WTC11 (cell line): ENCODE results near the gene APOO. TPM values are rescaled to one million over a fixed set of nuclear protein-coding genes. Genes with fewer than 3 reads are reported as not detected.

Experiments used
- ATAC-seq: fragments of 200-7000 bp; cut with Tn5 transposase; 2 replicates; pipeline ENCODE4 v1.10.0; 2021; ENCODE audit warnings: mild to moderate bottlenecking, moderate library complexity
- CTCF ChIA-PET: fragments of 300-600 bp; sonication (Branson Sonifier 250); formaldehyde crosslinking; loops from one replicate; lab custom pipeline; 2021; ENCODE audit warnings: antibody characterized with exemption; lab: Charles Lee
- POLR2A ChIA-PET: fragments of 350-600 bp; sonication (Branson Sonifier 250); formaldehyde crosslinking; loops from one replicate; lab custom pipeline; 2021; ENCODE audit warnings: antibody characterized with exemption; lab: Charles Lee
- DNase-seq: peaks from one replicate; pipeline ENCODE4 v3.0.0; 2021; ENCODE audit warnings: low spot score
- H3K27ac Mint-ChIP-seq: 2 replicates; pipeline ENCODE4 v1.8.0; 2021; ENCODE audit warnings: mixed read lengths
- H3K27me3 Mint-ChIP-seq: 2 replicates; pipeline ENCODE4 v1.8.0; 2021; ENCODE audit warnings: low read depth, mild to moderate bottlenecking, moderate library complexity, mixed read lengths
- H3K36me3 Mint-ChIP-seq: 2 replicates; pipeline ENCODE4 v1.8.0; 2021; ENCODE audit warnings: mixed read lengths
- H3K4me1 Mint-ChIP-seq: 2 replicates; pipeline ENCODE4 v1.8.0; 2022; ENCODE audit warnings: mixed read lengths
- H3K4me3 Mint-ChIP-seq: 2 replicates; pipeline ENCODE4 v1.8.0; 2021; ENCODE audit warnings: mild to moderate bottlenecking, moderate library complexity, mixed read lengths
- H3K9me3 Mint-ChIP-seq: 2 replicates; pipeline ENCODE4 v1.8.0; 2021; ENCODE audit warnings: mixed read lengths
- ARID4B ChIP-seq: sonication (generic); formaldehyde crosslinking; IDR thresholded peaks from 2 replicates; pipeline ENCODE4 v1.8.0; 2023; ENCODE audit warnings: missing genetic modification reagents, mild to moderate bottlenecking, borderline replicate concordance
- CDX4 ChIP-seq: fragments of 250-450 bp; sonication (Bioruptor Pico); IDR thresholded peaks from 2 replicates; pipeline ENCODE4 v1.9.0; 2021; ENCODE audit warnings: moderate library complexity, mild to moderate bottlenecking, inconsistent platforms, borderline replicate concordance
- ELF4 ChIP-seq: sonication (generic); formaldehyde crosslinking; IDR thresholded peaks from 2 replicates; pipeline ENCODE4 v1.8.1; 2022; ENCODE audit warnings: low read depth, mild to moderate bottlenecking, moderate library complexity, missing genetic modification reagents
- FOXP1 ChIP-seq: sonication (generic); formaldehyde crosslinking; IDR thresholded peaks from 2 replicates; pipeline ENCODE4 v1.8.0; 2022; ENCODE audit warnings: missing genetic modification reagents, mild to moderate bottlenecking, moderate library complexity, borderline replicate concordance
- GABPB1 ChIP-seq: sonication (generic); formaldehyde crosslinking; IDR thresholded peaks from 2 replicates; pipeline ENCODE4 v1.8.1; 2023; ENCODE audit warnings: mild to moderate bottlenecking, missing genetic modification reagents
- GTF2I ChIP-seq: fragments of 250-450 bp; sonication (Bioruptor Pico); conservative IDR thresholded peaks from 2 replicates; pipeline ENCODE4 v1.4.0; 2021; ENCODE audit warnings: mild to moderate bottlenecking
- NR1H2 ChIP-seq: sonication (generic); formaldehyde crosslinking; IDR thresholded peaks from 2 replicates; pipeline ENCODE4 v1.9.0; 2021; ENCODE audit warnings: mild to moderate bottlenecking, moderate library complexity, missing genetic modification reagents
- SMAD4 ChIP-seq: sonication (generic); formaldehyde crosslinking; IDR thresholded peaks from 2 replicates; pipeline ENCODE4 v1.8.0; 2022; ENCODE audit warnings: mild to moderate bottlenecking, missing genetic modification reagents
- STAT6 ChIP-seq: sonication (generic); formaldehyde crosslinking; conservative IDR thresholded peaks from 2 replicates; pipeline ENCODE4 v1.8.1; 2023; ENCODE audit warnings: mild to moderate bottlenecking, low read depth, missing genetic modification reagents, moderate library complexity
- ZNF138 ChIP-seq: sonication (generic); formaldehyde crosslinking; conservative IDR thresholded peaks from 2 replicates; pipeline ENCODE4 v1.8.1; 2022; ENCODE audit warnings: mild to moderate bottlenecking, moderate library complexity, missing genetic modification reagents
- ZNF219 ChIP-seq: sonication (generic); formaldehyde crosslinking; IDR thresholded peaks from 2 replicates; pipeline ENCODE4 v1.8.0; 2023; ENCODE audit warnings: missing genetic modification reagents, mild to moderate bottlenecking, borderline replicate concordance
- ZNF317 ChIP-seq: sonication (generic); formaldehyde crosslinking; IDR thresholded peaks from 2 replicates; pipeline ENCODE4 v1.8.1; 2023; ENCODE audit warnings: low read depth, mild to moderate bottlenecking, moderate library complexity, missing genetic modification reagents, borderline replicate concordance
- ZNF512 ChIP-seq: sonication (generic); formaldehyde crosslinking; IDR thresholded peaks from 2 replicates; pipeline ENCODE4 v1.8.1; 2022; ENCODE audit warnings: missing genetic modification reagents, borderline replicate concordance
- total RNA-seq: library from RNA; stranded (reverse); gene quantifications from 3 replicates; pipeline ENCODE4 v1.2.3, GENCODE V29; 2021
- TF ChIP-seq, protein P1 (sequence below): sonication (generic); formaldehyde crosslinking; IDR thresholded peaks from 2 replicates; pipeline ENCODE4 v1.8.0; 2022; ENCODE audit warnings: mild to moderate bottlenecking, missing genetic modification reagents
- TF ChIP-seq, protein P2 (sequence below): fragments of 250-450 bp; sonication (Bioruptor Pico); IDR thresholded peaks from 2 replicates; pipeline ENCODE4 v2.1.2; 2022; ENCODE audit warnings: mild to moderate bottlenecking, moderate library complexity
- TF ChIP-seq, protein P3 (sequence below): sonication (generic); formaldehyde crosslinking; IDR thresholded peaks from 2 replicates; pipeline ENCODE4 v1.8.1; 2022; ENCODE audit warnings: low read depth, mild to moderate bottlenecking, moderate library complexity, missing genetic modification reagents, borderline replicate concordance

Gene APOO
- total RNA-seq, 1 experiment from 2014 or later, result 55.5 TPM

DNA sequence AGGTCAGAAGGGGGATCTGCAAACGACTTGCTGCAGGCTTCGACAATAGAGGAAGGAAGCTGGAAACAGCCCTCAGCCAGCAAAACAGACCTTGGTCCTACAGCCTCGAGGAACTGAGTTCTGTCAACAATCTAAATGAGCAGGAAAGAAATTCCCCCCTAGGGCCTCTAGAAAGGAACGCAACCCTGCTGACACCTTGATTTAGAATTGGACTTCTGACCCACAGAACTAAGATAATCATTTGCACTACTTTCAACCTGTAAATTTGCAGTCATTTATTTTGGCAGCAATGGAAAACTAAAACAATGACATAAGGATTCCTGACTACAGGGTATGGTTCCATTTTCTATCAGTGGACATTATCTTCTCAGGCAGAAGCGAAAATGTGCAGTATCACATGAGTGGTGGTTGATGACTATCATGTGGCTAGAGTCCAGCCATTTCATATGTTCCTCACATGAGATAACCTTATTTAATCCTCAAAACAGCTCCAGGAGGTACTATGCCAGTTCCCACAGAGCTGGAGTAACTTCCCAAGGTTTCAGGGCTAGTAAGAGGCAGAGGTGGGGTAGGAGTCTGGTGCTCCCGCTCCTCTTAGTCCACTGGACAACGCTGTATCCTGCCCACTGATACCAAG is 63.1 kb downstream of the APOO start:
- Mint-ChIP-seq H3K27me3 (no peaks in the 10 kb centered on the region), H3K4me3 (no peak overlapping the region), H3K36me3 (no peaks in the 10 kb centered on the region), H3K27ac (peak overlapping the region; percentile 91), H3K9me3 (no peaks in the 10 kb centered on the region), H3K4me1 (peaks cover 32% of the 10 kb centered on the region)
- no peak for TF ChIP-seq STAT6 (CRISPR knock-in tag)
- no peak for TF ChIP-seq SMAD4 (CRISPR knock-in tag)
- TF ChIP-seq, protein P1, sequence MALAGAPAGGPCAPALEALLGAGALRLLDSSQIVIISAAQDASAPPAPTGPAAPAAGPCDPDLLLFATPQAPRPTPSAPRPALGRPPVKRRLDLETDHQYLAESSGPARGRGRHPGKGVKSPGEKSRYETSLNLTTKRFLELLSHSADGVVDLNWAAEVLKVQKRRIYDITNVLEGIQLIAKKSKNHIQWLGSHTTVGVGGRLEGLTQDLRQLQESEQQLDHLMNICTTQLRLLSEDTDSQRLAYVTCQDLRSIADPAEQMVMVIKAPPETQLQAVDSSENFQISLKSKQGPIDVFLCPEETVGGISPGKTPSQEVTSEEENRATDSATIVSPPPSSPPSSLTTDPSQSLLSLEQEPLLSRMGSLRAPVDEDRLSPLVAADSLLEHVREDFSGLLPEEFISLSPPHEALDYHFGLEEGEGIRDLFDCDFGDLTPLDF (CRISPR knock-in tag), result no peak
- no peak for TF ChIP-seq ZNF317 (CRISPR knock-in tag)
- TF ChIP-seq, protein P2, sequence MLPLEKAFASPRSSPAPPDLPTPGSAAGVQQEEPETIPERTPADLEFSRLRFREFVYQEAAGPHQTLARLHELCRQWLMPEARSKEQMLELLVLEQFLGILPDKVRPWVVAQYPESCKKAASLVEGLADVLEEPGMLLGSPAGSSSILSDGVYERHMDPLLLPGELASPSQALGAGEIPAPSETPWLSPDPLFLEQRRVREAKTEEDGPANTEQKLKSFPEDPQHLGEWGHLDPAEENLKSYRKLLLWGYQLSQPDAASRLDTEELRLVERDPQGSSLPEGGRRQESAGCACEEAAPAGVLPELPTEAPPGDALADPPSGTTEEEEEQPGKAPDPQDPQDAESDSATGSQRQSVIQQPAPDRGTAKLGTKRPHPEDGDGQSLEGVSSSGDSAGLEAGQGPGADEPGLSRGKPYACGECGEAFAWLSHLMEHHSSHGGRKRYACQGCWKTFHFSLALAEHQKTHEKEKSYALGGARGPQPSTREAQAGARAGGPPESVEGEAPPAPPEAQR (CRISPR knock-in tag), result no peak
- TF ChIP-seq, protein P3, sequence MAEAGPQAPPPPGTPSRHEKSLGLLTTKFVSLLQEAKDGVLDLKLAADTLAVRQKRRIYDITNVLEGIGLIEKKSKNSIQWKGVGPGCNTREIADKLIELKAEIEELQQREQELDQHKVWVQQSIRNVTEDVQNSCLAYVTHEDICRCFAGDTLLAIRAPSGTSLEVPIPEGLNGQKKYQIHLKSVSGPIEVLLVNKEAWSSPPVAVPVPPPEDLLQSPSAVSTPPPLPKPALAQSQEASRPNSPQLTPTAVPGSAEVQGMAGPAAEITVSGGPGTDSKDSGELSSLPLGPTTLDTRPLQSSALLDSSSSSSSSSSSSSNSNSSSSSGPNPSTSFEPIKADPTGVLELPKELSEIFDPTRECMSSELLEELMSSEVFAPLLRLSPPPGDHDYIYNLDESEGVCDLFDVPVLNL (CRISPR knock-in tag), result no peak
- no peak for TF ChIP-seq NR1H2 (CRISPR knock-in tag)
- TF ChIP-seq CDX4, result no peak
- no peak for TF ChIP-seq GTF2I (CRISPR knock-in tag)
- no peak for DNase-seq
- CTCF ChIA-PET, result interaction anchor here (0.6 to 1.3 kb wide), 2 partner anchors 47 to 58 kb away, joined by 3 read pairs; no protein-coding TSS in a partner anchor
- POLR2A ChIA-PET, result no interaction called here
- ATAC-seq, result no peak

GRCh38 chrX:23841847-23842522 is 65.8 kb downstream of the APOO start:
- CTCF ChIA-PET, result no interaction called here
- Mint-ChIP-seq H3K4me3 (no peak overlapping the region), H3K27me3 (no peaks in the 10 kb centered on the region), H3K27ac (peak overlapping the region; percentile 9; the same call in 1 of the 2 replicates), H3K4me1 (peaks cover 35% of the 10 kb centered on the region), H3K9me3 (no peaks in the 10 kb centered on the region), H3K36me3 (no peaks in the 10 kb centered on the region)
- DNase-seq (no peak), ATAC-seq (no peak)
- POLR2A ChIA-PET, result no interaction called here
- no peak for TF ChIP-seq ZNF219
- TF ChIP-seq GABPB1 (CRISPR knock-in tag), result 0 out of 2 replicates have a peak, but pooled peaks have one; percentile 23

GRCh38 chrX:23840674-23841073 is 67.1 kb downstream of the APOO start:
- DNase-seq, result no peak
- Mint-ChIP-seq H3K4me1 (peaks cover 35% of the 10 kb centered on the region), H3K4me3 (no peak overlapping the region), H3K27me3 (no peaks in the 10 kb centered on the region), H3K36me3 (no peaks in the 10 kb centered on the region), H3K27ac (no peak overlapping the region; the same call in 1 of the 2 replicates), H3K9me3 (no peaks in the 10 kb centered on the region)
- ChIA-PET CTCF (interaction anchor here (0.6 kb wide), 1 partner anchor 168 kb away, joined by 3 read pairs; no protein-coding TSS in a partner anchor), POLR2A (no interaction called here)
- ATAC-seq, result peak; percentile 58; the same call in 1 of the 2 replicates
- TF ChIP-seq ZNF138 (CRISPR knock-in tag) (no peak), ARID4B (CRISPR knock-in tag) (no peak), ZNF512 (CRISPR knock-in tag) (no peak), ELF4 (no peak), FOXP1 (no peak)
